ENCODE data around the gene PAFAH1B2.

DNA sequence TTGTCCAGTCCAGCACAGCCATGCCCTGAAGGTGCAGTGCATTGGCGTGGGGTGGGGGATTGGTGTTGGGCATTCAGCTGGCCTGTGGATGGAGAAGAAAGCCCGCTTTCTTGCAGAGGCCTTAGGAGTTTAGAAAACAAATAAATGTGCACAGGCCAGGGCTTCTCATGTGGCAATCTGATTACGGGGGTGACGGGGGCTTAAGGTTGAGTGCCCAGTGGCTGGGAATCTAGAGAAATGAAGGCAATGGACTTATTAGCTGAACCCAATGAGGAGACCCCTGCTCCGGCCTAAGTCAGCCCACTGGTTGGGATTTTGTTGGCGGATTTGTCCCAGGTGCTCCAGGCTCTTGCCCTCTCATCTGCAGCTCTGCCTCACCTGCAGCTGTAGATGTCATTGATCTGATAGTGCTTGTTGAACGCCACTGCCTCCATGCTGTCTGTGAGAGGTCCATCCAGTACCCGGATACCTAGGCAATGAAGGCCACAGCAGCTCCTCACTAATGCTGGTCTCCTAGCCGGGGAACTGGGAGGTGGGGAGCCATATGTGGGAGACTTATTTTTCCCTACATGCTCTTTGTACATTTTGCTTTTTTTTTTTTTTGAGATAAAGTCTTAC, 81.6 kb downstream of the PAFAH1B2 start:
- TF ChIP-seq POLR2A (IDR thresholded peaks at IDR 0.05) = no peak
- TF ChIP-seq, protein P1, sequence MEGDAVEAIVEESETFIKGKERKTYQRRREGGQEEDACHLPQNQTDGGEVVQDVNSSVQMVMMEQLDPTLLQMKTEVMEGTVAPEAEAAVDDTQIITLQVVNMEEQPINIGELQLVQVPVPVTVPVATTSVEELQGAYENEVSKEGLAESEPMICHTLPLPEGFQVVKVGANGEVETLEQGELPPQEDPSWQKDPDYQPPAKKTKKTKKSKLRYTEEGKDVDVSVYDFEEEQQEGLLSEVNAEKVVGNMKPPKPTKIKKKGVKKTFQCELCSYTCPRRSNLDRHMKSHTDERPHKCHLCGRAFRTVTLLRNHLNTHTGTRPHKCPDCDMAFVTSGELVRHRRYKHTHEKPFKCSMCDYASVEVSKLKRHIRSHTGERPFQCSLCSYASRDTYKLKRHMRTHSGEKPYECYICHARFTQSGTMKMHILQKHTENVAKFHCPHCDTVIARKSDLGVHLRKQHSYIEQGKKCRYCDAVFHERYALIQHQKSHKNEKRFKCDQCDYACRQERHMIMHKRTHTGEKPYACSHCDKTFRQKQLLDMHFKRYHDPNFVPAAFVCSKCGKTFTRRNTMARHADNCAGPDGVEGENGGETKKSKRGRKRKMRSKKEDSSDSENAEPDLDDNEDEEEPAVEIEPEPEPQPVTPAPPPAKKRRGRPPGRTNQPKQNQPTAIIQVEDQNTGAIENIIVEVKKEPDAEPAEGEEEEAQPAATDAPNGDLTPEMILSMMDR (IDR thresholded peaks at IDR 0.05 in 8 of 11, conservative IDR thresholded peaks at IDR 0.05 in 3 of 11) = no peak
